GM12873 (cell line): ENCODE measurements around the gene CHMP1A.

ENCODE experiments used
- TF ChIP-seq, protein P1 (sequence below): IDR thresholded peaks from 2 replicates; pipeline ENCODE4 v1.5.1; 2012; ENCODE audit warnings: low read depth, mild to moderate bottlenecking, moderate library complexity, low read length, control low read depth; ENCODE audit not compliant: insufficient read depth; ENCODE audit errors: missing control alignments

Gene CHMP1A

DNA sequence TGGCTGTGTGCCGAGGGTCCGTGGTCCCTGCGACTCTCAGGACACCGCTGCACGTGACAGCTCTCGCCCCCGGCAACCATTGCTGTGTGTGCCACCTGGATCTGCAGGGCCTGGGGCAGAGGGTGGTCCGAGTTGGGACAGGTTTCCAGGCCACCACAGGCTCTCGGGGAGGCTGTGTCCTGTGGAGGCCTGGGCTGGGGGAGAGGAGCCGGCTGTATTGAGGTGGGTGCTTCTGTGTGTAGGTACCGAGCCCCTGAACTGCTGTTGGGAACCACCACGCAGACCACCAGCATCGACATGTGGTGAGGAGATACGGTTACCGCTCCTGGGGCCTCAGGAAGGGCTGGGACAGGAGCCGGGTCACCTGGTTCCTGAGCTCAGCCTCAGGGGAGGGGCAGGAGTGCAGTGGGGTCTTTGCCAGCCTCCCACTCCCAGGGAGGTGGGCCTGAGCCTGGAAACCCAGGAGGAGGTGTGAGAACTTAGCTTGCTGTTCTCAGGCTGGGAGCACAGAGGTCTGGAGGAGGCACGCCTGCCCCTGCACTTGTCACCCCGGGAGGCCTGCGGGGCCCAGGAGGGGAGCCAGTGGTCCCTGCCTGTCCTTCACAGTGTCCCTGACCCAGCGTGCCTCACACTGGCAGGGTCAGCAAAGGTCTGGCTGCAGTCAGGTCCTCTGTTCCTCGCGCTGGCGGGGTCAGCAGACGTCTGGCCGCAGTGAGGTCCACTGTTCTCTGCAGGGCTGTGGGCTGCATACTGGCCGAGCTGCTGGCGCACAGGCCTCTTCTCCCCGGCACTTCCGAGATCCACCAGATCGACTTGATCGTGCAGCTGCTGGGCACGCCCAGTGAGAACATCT is 36.6 kb upstream of the CHMP1A start:
- TF ChIP-seq, protein P1, sequence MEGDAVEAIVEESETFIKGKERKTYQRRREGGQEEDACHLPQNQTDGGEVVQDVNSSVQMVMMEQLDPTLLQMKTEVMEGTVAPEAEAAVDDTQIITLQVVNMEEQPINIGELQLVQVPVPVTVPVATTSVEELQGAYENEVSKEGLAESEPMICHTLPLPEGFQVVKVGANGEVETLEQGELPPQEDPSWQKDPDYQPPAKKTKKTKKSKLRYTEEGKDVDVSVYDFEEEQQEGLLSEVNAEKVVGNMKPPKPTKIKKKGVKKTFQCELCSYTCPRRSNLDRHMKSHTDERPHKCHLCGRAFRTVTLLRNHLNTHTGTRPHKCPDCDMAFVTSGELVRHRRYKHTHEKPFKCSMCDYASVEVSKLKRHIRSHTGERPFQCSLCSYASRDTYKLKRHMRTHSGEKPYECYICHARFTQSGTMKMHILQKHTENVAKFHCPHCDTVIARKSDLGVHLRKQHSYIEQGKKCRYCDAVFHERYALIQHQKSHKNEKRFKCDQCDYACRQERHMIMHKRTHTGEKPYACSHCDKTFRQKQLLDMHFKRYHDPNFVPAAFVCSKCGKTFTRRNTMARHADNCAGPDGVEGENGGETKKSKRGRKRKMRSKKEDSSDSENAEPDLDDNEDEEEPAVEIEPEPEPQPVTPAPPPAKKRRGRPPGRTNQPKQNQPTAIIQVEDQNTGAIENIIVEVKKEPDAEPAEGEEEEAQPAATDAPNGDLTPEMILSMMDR, result no peak

DNA sequence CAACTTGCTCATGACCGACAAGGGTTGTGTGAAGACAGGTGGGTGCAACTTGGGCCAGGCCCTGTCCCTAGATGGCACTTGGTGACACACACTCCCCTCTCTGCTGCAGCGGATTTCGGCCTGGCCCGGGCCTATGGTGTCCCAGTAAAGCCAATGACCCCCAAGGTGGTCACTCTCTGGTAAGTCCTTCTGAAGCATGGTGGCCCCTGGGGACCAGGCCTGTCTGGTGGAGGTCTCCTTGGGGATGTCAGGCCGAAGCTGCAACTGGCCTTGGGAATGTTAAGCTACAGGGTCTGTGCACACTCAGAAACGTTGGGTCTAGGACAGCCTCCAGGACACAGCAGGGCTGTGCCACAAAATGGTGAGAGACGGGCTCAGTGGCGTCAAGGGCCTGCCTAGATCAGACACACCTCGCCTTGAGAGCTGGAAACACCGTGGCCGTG is 35.8 kb upstream of the CHMP1A start:
- TF ChIP-seq, protein P1, result no peak

DNA sequence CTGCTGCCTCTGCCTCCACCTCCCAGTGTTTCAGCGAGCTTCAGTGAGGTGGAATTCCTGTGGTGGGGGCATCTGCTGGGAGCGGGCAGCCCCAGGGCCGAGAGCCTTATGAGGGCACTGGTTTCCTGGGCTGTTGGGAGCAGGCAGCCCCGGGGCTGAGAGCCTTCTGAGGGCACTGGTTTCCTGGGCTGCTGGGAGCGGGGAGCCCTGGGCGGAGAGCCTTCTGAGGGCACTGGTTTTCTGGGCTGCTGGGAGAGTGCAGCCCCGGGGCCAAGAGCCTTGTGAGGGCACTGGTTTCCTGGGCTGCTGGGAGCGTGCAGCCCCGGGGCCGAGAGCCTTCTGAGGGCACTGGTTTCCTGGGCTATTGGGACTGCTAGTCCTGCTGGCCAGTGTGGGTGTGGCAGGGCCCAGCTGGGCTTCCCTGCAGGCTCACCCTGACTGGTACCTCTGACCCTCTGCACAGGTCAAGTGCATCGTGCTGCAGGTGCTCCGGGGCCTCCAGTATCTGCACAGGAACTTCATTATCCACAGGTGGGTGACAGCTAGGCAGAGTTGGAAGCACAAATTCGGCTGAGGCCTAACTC is 34.6 kb upstream of the CHMP1A start:
- TF ChIP-seq, protein P1, result no peak

DNA sequence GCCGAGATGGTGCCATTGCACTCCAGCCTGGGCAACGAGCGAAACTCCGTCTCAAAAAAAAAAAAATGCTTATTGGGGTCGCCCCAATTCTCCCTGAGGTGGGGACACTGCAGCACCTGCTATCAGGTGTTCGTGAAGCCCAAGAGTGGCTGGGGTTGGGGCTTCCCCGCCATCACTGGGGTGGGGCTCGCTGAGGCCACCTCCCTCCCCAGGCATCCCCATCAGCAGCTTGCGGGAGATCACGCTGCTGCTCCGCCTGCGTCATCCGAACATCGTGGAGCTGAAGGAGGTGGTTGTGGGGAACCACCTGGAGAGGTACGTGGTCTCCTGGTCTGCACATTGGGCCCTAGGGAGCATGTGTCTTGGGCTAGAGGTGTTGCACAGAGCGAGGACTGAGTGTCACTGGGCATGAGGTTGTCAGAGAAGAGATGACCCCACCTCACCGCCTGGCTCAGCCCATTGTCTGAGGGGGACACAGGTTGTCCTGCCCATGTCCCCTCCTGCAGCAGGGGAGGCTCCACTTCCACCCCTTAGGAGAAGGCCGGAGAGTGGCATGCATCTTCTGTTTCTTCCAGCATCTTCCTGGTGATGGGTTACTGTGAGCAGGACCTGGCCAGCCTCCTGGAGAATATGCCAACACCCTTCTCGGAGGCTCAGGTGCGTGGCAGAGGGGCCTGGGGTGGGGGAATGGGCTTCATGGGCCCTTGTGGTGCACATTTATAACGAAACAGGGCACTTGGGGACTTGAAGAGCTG is 33.9 kb upstream of the CHMP1A start:
- TF ChIP-seq, protein P1, result no peak

DNA sequence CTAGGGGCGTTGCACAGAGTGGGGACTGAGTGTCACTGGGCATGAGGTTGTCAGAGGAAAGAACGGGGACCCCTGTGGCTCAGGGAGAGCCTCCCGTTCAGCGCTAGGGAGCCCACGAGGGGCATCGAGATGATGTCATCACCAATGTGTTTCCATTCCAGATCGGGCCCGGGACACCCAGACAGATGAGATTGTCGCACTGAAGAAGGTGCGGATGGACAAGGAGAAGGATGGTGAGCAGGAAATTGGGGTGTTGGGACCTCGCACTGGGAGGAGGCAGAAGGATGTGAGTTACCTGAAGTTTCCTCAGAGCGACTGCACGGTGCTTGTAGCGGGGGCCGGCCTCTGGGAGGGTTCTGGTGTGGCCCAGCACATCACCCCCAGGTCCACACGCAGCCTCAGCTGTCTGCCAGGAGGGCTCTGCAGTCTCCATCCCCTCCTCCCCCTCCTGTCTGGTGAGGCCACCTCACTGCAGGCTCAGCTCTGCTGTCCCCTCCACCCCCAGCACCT is 32.9 kb upstream of the CHMP1A start:
- TF ChIP-seq, protein P1, result no peak

DNA sequence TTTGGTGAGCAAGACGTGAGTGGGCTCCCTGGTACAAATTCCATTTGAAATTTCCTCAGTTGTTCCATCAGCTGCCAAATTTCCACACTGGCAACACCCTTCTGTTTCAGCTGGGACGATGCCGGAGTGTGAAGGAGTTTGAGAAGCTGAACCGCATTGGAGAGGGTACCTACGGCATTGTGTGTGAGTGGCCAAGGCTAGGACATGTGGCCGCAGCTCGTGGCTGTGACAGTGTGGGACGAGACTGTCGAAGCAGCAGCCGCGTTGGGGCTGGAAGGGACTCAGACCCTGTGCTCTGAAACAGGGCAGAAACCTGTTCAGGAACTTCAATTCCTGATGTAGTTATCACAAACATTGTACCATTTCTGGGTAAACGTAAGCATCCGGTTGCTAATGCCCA is 31.6 kb upstream of the CHMP1A start:
- TF ChIP-seq, protein P1, result no peak

DNA sequence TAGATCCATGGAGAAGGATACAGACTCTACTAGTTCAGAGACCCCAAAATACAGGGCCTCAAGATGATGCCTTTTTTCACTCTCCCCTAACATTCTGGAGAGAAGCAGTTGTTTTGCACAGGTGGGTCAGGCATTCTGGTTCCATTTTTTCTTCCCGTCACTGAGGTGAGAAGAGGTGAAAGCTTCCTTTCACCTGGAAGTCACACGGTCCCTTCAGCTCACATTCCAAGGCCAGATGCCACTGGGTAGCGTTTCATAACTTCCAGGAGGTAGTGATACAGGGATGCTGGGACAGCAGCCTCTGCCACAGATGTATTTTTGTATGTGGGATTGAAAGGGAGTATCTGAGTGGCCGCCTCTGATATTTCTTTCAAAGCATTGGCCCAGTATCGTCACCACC is 30.9 kb upstream of the CHMP1A start:
- TF ChIP-seq, protein P1, result no peak
